Endodermal cell (in vitro differentiated cells): Measurements from ENCODE around the gene DENND10. TPM values are rescaled to one million over a fixed set of nuclear protein-coding genes. Genes with fewer than 3 reads are reported as not detected.

Experiments used
- DNase-seq: peaks from one replicate; pipeline ENCODE4 v3.0.0-alpha.2; 2017
- H3K27ac ChIP-seq: 2 replicates; pipeline ENCODE4 v1.5.1; 2013; ENCODE audit warnings: mild to moderate bottlenecking, low read depth, low read length, moderate library complexity
- H3K27me3 ChIP-seq: 2 replicates; pipeline ENCODE4 v1.6.1; 2013; ENCODE audit warnings: mild to moderate bottlenecking, low read length, moderate library complexity; ENCODE audit not compliant: insufficient read depth, control insufficient read depth, poor library complexity, severe bottlenecking
- H3K36me3 ChIP-seq: 2 replicates; pipeline ENCODE4 v1.7.0; 2013; ENCODE audit warnings: mild to moderate bottlenecking, low read length, moderate library complexity; ENCODE audit not compliant: control insufficient read depth, insufficient read depth
- H3K4me1 ChIP-seq: one replicate; pipeline ENCODE4 v1.7.0; 2013; ENCODE audit warnings: low read length; ENCODE audit not compliant: control insufficient read depth, insufficient read depth
- H3K4me3 ChIP-seq: 2 replicates; pipeline ENCODE4 v1.5.1; 2013; ENCODE audit warnings: mild to moderate bottlenecking, low read length, moderate library complexity
- H3K9ac ChIP-seq: 2 replicates; pipeline ENCODE4 v1.6.1; 2013; ENCODE audit warnings: mild to moderate bottlenecking, low read length, moderate library complexity; ENCODE audit not compliant: poor library complexity, severe bottlenecking; ENCODE audit errors: extremely low read depth
- H3K9me3 ChIP-seq: 2 replicates; pipeline ENCODE4 v1.6.1; 2013; ENCODE audit warnings: mild to moderate bottlenecking, low read length, moderate library complexity; ENCODE audit not compliant: control insufficient read depth
- H3K27ac Mint-ChIP-seq: 2 replicates; pipeline ENCODE4 v1.8.0; 2020; ENCODE audit warnings: mixed read lengths
- H3K27me3 Mint-ChIP-seq: 2 replicates; pipeline ENCODE4 v1.8.0; 2021; ENCODE audit warnings: mild to moderate bottlenecking, mixed read lengths; ENCODE audit not compliant: insufficient read depth
- H3K36me3 Mint-ChIP-seq: 2 replicates; pipeline ENCODE4 v1.8.0; 2020; ENCODE audit warnings: low read depth, mixed read lengths
- H3K4me1 Mint-ChIP-seq: 2 replicates; pipeline ENCODE4 v1.8.0; 2020; ENCODE audit warnings: mixed read lengths
- H3K4me3 Mint-ChIP-seq: 2 replicates; pipeline ENCODE4 v1.8.0; 2020; ENCODE audit warnings: mild to moderate bottlenecking, moderate library complexity, mixed read lengths
- H3K9me3 Mint-ChIP-seq: 2 replicates; pipeline ENCODE4 v1.8.0; 2020; ENCODE audit warnings: mild to moderate bottlenecking, mixed read lengths
- WGBS, 2 experiments: methylation state at CpG; one replicate each; pipeline versions ENCODE4 v1.1.5 to v1.1.7; 2013; ENCODE audit warnings: missing lambda C conversion rate in 2 of 2, mixed read lengths in 1 of 2; ENCODE audit not compliant: insufficient coverage in 1 of 2, insufficient read length in 1 of 2; 5-methylcytosine and 5-hydroxymethylcytosine counted together
- total RNA-seq, 2 donors: library from RNA; stranded (reverse); fragmentation: NEBNext Ultra II Directional in 1 of 2; extraction: Animal tissue kit (Norgen Biotek cat#: 25700) in 1 of 2; gene quantifications; 2 replicates in 1 of 2; 3 replicates in 1 of 2; pipeline ENCODE4 v1.2.1, GENCODE V29; 2021
- TF ChIP-seq, protein P1 (sequence below): fragments of 200-600 bp; sonication (generic); conservative IDR thresholded peaks from 2 replicates; pipeline ENCODE4 v1.5.0; 2021; ENCODE audit warnings: antibody characterized with exemption, mild to moderate bottlenecking

The DENND10 gene
- total RNA-seq, 2 donors from 2014 or later: 76.1 to 91.2 TPM

DNA sequence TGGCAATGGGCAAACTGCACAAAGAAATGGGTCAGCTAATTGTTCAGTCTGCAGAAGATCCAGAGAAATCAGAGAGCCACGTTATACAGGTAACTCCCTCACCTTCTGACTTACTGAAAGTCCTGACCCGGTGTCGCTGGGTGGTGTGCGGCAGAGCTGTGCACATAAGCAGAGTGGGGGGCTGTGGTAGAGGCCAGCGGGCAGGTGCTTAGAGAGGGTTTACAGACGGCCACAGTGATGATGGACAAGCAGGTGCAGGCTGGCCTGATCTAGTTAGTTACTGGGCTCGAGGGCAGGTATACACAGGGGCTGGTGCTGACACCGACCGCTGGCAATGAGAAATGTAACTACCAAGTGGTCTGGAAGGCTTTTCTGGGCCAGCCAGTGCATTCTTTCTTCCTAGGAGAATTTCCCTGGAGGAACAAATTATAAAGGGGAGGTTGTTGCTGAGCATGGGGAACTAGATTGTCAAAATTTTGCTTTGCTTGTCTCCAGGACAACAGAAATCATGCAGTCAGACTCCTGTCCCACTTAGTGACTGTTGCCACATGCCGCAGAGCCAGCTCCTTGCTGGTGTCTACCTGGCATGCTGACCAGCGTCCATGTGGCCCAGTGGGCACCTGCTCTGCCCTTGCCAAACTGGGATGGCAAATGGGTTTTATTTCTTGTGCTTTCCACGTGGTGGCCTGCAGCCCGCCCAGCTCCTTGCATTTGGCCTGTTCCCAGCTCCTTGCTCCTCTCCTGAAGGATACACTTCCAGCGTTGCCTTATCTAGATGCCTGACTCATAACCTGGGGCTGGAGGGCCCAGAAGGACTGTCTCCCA is 28.8 kb downstream of the DENND10 start:
- peaks cover 72% of the 10 kb centered on the region for H3K36me3 Mint-ChIP-seq
- Histone ChIP-seq H3K9me3 (no peaks in the 10 kb centered on the region), H3K9ac (no peak overlapping the region), H3K36me3 (peaks cover 60% of the 10 kb centered on the region), H3K27ac (no peak overlapping the region), H3K27me3 (no peaks in the 10 kb centered on the region), H3K4me3 (no peak overlapping the region), H3K4me1 (no peaks in the 10 kb centered on the region)
- no peak overlapping the region for H3K4me3 Mint-ChIP-seq
- peak overlapping the region; percentile 20 for H3K27ac Mint-ChIP-seq
- TF ChIP-seq, protein P1, sequence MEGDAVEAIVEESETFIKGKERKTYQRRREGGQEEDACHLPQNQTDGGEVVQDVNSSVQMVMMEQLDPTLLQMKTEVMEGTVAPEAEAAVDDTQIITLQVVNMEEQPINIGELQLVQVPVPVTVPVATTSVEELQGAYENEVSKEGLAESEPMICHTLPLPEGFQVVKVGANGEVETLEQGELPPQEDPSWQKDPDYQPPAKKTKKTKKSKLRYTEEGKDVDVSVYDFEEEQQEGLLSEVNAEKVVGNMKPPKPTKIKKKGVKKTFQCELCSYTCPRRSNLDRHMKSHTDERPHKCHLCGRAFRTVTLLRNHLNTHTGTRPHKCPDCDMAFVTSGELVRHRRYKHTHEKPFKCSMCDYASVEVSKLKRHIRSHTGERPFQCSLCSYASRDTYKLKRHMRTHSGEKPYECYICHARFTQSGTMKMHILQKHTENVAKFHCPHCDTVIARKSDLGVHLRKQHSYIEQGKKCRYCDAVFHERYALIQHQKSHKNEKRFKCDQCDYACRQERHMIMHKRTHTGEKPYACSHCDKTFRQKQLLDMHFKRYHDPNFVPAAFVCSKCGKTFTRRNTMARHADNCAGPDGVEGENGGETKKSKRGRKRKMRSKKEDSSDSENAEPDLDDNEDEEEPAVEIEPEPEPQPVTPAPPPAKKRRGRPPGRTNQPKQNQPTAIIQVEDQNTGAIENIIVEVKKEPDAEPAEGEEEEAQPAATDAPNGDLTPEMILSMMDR: no peak
- WGBS, 2 experiments: 94 to 96% methylated on average over 14 of the region's 14 CpGs
- no peaks in the 10 kb centered on the region for H3K9me3 Mint-ChIP-seq
- H3K27me3 Mint-ChIP-seq: no peaks in the 10 kb centered on the region
- no peak for DNase-seq
- peaks cover 5% of the 10 kb centered on the region for H3K4me1 Mint-ChIP-seq

DNA sequence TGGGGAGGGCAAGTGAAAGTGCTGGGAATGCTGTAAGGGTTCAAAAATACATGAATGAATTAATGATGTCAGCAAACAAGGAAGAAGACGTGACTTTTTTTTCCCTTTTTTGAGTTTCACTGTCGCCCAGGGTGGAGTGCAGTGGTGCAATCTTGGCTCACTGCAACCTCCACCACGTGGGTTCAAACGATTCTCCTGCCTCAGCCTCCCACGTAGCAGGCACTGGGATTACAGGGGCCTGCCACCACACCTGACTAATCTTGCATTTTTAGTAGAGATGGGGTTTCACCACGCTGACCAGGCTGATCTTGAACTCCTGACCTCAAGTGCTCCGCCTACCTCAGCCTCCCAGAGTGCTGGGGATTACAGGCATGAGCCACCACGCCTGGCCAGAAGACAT is 30.0 kb downstream of the DENND10 start:
- no peaks in the 10 kb centered on the region for H3K27me3 ChIP-seq
- Mint-ChIP-seq H3K9me3 (no peaks in the 10 kb centered on the region), H3K27ac (no peak overlapping the region), H3K4me3 (no peak overlapping the region), H3K4me1 (peaks cover 5% of the 10 kb centered on the region), H3K27me3 (no peaks in the 10 kb centered on the region), H3K36me3 (peaks cover 64% of the 10 kb centered on the region)
- no peak for DNase-seq
- H3K4me1 ChIP-seq: no peaks in the 10 kb centered on the region
- 94 to 100% methylated on average over 4 to 8 of the region's 8 CpGs for WGBS, 2 experiments
- TF ChIP-seq, protein P1: no peak
- peaks cover 55% of the 10 kb centered on the region for H3K36me3 ChIP-seq
- H3K9ac ChIP-seq: no peak overlapping the region
- H3K27ac ChIP-seq: no peak overlapping the region
- H3K4me3 ChIP-seq: no peak overlapping the region
- H3K9me3 ChIP-seq: no peaks in the 10 kb centered on the region

DNA sequence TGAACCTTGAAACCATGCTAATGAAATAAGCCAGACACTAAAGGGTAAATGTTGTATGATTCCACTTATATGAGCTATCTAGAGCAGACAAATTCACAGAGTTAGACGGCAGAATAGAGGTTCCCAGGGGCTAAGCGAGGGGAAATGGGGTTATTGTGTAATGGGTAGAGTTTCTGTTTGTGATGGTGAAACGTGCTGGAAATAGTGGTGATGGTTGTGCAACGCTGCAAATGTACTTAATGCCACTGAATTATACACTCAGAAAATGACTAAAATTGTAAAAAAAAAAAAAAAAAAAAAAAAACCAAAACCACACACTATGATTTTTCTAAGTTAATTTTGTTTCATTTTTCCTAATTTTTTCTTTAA is 31.6 kb downstream of the DENND10 start:
- DNase-seq: no peak
- Mint-ChIP-seq H3K4me3 (no peak overlapping the region), H3K36me3 (peaks cover 57% of the 10 kb centered on the region), H3K27ac (no peak overlapping the region), H3K9me3 (no peaks in the 10 kb centered on the region), H3K27me3 (no peaks in the 10 kb centered on the region), H3K4me1 (peaks cover 7% of the 10 kb centered on the region)
- TF ChIP-seq, protein P1: no peak
- peaks cover 40% of the 10 kb centered on the region for H3K36me3 ChIP-seq
- no peak overlapping the region for H3K4me3 ChIP-seq
- H3K9ac ChIP-seq: no peak overlapping the region
- H3K9me3 ChIP-seq: no peaks in the 10 kb centered on the region
- no peaks in the 10 kb centered on the region for H3K27me3 ChIP-seq
- H3K27ac ChIP-seq: no peak overlapping the region
- 95 to 100% methylated on average over 1 to 2 of the region's 4 CpGs for WGBS, 2 experiments
- no peaks in the 10 kb centered on the region for H3K4me1 ChIP-seq
